ENCODE results near the gene LGI1.

Gene LGI1

GRCh38 chr10:93757801-93758507 is at the start of gene LGI1:
TSS of gene LGI1 (plus strand) at chr10:93757936. CDS start at chr10:93758145, 209 bp downstream.
- H3K27me3 Mint-ChIP-seq = peaks cover 36% of the 10 kb centered on the region
- no peak within 1 kb of the TSS for H3K27ac Mint-ChIP-seq
- no peak within 1 kb of the TSS for H3K4me3 Mint-ChIP-seq
- H3K36me3 Mint-ChIP-seq = no peaks in the 10 kb centered on the region
- peaks cover 7% of the 10 kb centered on the region for H3K4me1 Mint-ChIP-seq (ENCODE audit: low read depth)
- H3K9me3 Mint-ChIP-seq (ENCODE audit: low read depth) = no peaks in the 10 kb centered on the region

DNA sequence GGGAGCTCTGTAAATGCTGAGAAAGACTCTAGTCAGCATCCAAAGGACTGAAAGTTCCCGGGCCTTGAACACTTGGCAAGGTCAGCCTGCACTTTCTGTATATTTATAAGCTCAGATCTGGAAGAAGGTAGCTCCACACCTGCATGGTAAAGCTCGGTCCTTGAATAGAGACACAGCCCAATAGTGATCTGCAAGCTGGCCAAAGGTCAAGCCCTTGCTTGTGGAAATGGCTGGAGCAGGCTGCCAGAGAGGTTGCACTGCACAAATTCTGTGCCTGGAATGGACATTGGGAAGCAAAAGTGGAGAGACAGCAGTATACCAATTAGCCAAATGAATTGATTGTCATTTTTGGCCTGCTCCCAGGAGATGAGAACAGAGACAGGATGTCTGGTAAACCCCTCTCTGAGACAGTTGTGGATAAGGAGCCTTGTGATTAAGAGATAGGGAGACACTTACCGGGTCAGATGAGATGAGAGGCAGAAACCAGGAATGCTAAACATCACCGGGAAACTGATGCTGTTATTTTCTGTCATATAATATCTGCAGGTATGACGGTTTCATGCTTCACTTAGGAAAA is 47.3 kb upstream of the LGI1 start:
- H3K27me3 Mint-ChIP-seq = no peaks in the 10 kb centered on the region
- peaks cover 13% of the 10 kb centered on the region for H3K4me1 Mint-ChIP-seq (ENCODE audit: low read depth)
- peaks cover 2% of the 10 kb centered on the region for H3K36me3 Mint-ChIP-seq
- H3K4me3 Mint-ChIP-seq = no peak overlapping the region
- no peaks in the 10 kb centered on the region for H3K9me3 Mint-ChIP-seq (ENCODE audit: low read depth)
- H3K27ac Mint-ChIP-seq = no peak overlapping the region

GRCh38 chr10:93711891-93712290 is 45.8 kb upstream of the LGI1 start:
- peaks cover 2% of the 10 kb centered on the region for H3K36me3 Mint-ChIP-seq
- no peak overlapping the region for H3K27ac Mint-ChIP-seq

DNA sequence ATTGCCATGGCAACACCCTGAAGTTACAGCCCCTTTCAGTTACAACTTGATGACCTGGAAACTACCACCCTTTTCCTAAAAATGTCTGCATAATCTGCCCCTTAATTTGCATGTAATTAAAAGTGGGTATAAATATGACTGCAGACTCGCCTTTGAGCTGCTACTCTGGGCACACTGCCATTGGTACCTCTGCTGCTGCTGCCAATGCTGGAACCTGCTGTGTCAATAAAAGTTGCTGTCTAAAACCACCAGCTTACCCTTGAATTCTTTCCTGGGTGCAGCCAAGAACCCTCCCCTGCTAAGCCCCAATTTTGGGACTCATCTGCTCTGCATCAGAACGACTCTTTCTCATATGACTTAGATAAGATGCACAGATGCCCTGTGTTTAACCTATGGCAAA is 45.1 kb upstream of the LGI1 start:
- Mint-ChIP-seq H3K27ac (no peak overlapping the region), H3K4me3 (no peak overlapping the region), H3K36me3 (peaks cover 2% of the 10 kb centered on the region), H3K27me3 (no peaks in the 10 kb centered on the region), H3K9me3 (ENCODE audit: low read depth) (no peaks in the 10 kb centered on the region), H3K4me1 (ENCODE audit: low read depth) (peaks cover 6% of the 10 kb centered on the region)

More at GRCh38 chr10:93711891-93712290, 45.8 kb upstream of the LGI1 start:
- H3K4me1 Mint-ChIP-seq (ENCODE audit: low read depth) = peaks cover 12% of the 10 kb centered on the region
- H3K9me3 Mint-ChIP-seq (ENCODE audit: low read depth) = no peaks in the 10 kb centered on the region
- no peaks in the 10 kb centered on the region for H3K27me3 Mint-ChIP-seq
- no peak overlapping the region for H3K4me3 Mint-ChIP-seq

DNA sequence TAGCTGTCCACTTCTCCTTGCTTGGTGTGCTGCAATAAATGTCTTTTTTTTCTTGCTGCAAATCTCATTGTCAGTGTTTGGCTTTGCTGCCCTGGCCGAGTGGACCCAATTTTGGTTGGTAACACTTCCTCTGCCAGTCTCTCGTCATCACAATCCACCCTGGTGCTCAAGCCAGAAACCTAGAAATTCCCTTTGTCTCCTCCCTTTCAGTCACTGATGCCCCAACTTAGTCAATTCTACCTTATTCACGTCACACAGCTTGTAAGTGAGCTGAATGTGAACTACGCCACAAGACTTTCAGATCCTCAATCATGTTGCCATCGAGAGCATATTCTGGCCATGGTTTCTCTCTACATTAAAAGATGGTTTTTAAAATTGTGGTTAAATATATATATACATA is 42.4 kb upstream of the LGI1 start:
- Mint-ChIP-seq H3K4me1 (ENCODE audit: low read depth) (no peaks in the 10 kb centered on the region), H3K27ac (no peak overlapping the region), H3K4me3 (no peak overlapping the region), H3K36me3 (no peaks in the 10 kb centered on the region), H3K27me3 (peaks cover 8% of the 10 kb centered on the region), H3K9me3 (ENCODE audit: low read depth) (no peaks in the 10 kb centered on the region)

- Mint-ChIP-seq H3K36me3 (no peaks in the 10 kb centered on the region), H3K27me3 (peaks cover 15% of the 10 kb centered on the region), H3K27ac (no peak overlapping the region), H3K4me3 (no peak overlapping the region), H3K4me1 (ENCODE audit: low read depth) (no peaks in the 10 kb centered on the region), H3K9me3 (ENCODE audit: low read depth) (no peaks in the 10 kb centered on the region)
Measured at GRCh38 chr10:93716766-93717165, 41.0 kb upstream of the LGI1 start.

DNA sequence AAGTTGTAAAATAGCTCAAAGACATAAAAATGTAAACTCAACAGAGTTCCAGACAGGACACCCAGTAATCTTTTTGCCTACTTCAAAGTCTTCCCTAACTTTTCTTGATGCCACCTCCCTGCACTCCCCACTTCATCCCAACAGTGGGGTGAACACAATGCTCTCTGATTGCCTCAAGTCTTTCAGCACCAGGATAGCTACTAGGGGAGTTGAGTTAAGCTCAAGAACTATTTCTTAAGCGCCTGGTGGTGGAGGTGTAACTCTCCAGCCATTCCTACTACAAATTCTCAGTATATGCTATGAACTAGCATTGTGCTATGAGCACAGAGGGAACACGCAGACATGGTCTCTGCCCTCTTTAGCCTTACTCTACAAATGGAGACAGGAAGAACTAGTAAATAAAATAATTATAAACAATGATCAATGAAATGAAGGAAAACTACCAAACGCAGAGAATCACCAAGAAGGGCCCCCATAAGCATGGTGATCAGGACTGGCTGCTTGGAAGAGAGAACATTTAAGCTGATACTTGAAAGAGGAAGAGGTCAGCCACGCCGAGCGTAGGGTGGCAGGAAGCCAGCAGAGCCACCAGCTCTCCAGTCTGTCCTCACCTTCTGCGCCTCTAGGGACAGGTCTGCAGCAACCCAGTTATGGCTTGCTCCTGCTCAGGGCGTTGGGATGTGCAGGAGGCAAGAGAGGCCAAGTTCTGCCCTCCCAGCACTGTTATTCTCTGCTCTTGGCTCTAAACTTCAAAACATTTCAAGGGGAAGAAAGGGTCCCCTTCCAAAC is 38.6 kb upstream of the LGI1 start:
- peaks cover 16% of the 10 kb centered on the region for H3K27me3 Mint-ChIP-seq
- H3K9me3 Mint-ChIP-seq (ENCODE audit: low read depth) = no peaks in the 10 kb centered on the region
- H3K4me1 Mint-ChIP-seq (ENCODE audit: low read depth) = no peaks in the 10 kb centered on the region
- no peaks in the 10 kb centered on the region for H3K36me3 Mint-ChIP-seq
- no peak overlapping the region for H3K4me3 Mint-ChIP-seq
- H3K27ac Mint-ChIP-seq = no peak overlapping the region

GRCh38 chr10:93719901-93720300 is 37.8 kb upstream of the LGI1 start:
- Mint-ChIP-seq H3K27me3 (peaks cover 17% of the 10 kb centered on the region), H3K4me3 (no peak overlapping the region), H3K27ac (no peak overlapping the region), H3K9me3 (ENCODE audit: low read depth) (no peaks in the 10 kb centered on the region), H3K4me1 (ENCODE audit: low read depth) (no peaks in the 10 kb centered on the region), H3K36me3 (no peaks in the 10 kb centered on the region)

DNA sequence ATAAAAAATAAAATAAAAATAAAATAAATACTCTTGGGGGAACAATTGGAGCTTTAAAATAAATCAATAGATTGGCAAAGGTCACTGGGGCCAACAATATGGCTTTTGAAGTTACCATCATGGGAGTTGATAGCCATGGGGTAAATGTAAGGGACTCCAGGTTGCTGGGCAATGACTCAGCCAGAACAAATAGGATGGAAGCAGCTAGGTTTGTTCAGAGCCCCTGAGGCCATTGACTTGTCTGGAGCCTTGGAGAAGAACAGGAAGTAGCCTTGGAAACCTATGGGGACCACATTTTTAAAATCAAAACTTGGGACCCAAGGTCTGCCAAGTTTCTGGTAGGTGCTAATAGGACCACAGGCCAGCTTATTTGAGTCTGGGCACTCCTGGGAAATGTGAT is 35.2 kb upstream of the LGI1 start:
- Mint-ChIP-seq H3K9me3 (ENCODE audit: low read depth) (no peaks in the 10 kb centered on the region), H3K4me3 (no peak overlapping the region), H3K4me1 (ENCODE audit: low read depth) (no peaks in the 10 kb centered on the region), H3K27me3 (peaks cover 26% of the 10 kb centered on the region), H3K27ac (no peak overlapping the region), H3K36me3 (no peaks in the 10 kb centered on the region)

GRCh38 chr10:93723153-93723552 is 34.6 kb upstream of the LGI1 start:
- Mint-ChIP-seq H3K36me3 (no peaks in the 10 kb centered on the region), H3K4me1 (ENCODE audit: low read depth) (no peaks in the 10 kb centered on the region), H3K9me3 (ENCODE audit: low read depth) (no peaks in the 10 kb centered on the region), H3K27me3 (peaks cover 23% of the 10 kb centered on the region), H3K4me3 (no peak overlapping the region), H3K27ac (no peak overlapping the region)

DNA sequence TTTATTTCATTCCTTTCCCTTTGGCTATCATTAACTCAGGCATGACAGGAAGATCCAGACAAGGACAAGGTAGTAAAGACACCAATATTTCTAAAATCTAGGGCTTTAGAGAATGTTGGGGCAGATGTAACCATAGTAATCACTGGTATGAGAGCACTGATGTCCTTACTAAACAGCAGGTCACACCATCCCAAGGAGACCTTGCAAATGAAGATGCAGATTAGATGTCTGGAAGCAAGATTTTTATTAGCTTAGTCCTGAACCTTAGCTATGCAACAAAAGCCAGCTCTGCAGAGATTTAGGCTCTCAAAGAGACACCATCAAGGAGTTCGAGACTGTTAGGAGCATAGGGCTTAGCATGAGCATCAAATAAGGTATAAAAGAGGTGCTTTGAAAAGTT is 31.7 kb upstream of the LGI1 start:
- Mint-ChIP-seq H3K9me3 (ENCODE audit: low read depth) (no peaks in the 10 kb centered on the region), H3K27ac (no peak overlapping the region), H3K4me3 (no peak overlapping the region), H3K27me3 (peaks cover 18% of the 10 kb centered on the region), H3K36me3 (no peaks in the 10 kb centered on the region), H3K4me1 (ENCODE audit: low read depth) (no peaks in the 10 kb centered on the region)

GRCh38 chr10:93741367-93741766 is 16.4 kb upstream of the LGI1 start:
- Mint-ChIP-seq H3K36me3 (no peaks in the 10 kb centered on the region), H3K27ac (no peak overlapping the region), H3K4me3 (no peak overlapping the region), H3K4me1 (ENCODE audit: low read depth) (no peaks in the 10 kb centered on the region), H3K27me3 (peaks cover 10% of the 10 kb centered on the region), H3K9me3 (ENCODE audit: low read depth) (no peaks in the 10 kb centered on the region)

DNA sequence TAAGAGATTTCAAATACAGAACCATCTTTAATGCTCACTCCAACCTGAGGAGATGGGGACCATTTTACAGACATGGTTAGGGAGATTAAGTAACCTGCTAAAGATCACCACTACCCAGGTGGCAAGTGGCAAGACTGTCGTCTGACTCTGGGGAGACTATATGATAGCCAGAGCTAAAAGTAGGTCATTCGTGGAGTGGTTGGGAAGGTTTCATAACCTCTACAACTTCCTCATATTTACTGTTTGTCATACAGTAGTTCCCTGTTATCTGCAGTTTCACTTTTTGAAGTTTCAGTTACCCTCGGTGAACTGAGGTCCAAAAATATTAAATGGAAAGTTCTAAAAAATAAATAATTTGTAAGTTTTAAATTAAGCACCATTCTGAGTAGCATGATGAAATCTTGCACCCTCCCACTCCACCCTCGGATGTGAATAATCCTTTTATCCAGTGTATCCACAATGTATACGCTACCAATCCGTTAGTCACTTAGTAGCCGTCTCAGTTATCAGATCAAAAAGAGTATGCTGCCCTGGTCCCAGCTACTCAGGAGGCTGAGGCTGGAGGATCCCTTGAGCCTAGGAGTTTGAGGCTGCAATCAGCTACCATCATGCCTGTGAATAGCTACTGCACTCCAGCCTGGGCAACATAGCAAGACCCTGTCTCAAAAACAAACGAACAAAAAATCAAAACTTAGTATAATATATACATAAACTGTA is 14.9 kb upstream of the LGI1 start:
- Mint-ChIP-seq H3K27me3 (peaks cover 8% of the 10 kb centered on the region), H3K27ac (no peak overlapping the region), H3K4me3 (no peak overlapping the region), H3K36me3 (no peaks in the 10 kb centered on the region), H3K9me3 (ENCODE audit: low read depth) (no peaks in the 10 kb centered on the region), H3K4me1 (ENCODE audit: low read depth) (no peaks in the 10 kb centered on the region)

DNA sequence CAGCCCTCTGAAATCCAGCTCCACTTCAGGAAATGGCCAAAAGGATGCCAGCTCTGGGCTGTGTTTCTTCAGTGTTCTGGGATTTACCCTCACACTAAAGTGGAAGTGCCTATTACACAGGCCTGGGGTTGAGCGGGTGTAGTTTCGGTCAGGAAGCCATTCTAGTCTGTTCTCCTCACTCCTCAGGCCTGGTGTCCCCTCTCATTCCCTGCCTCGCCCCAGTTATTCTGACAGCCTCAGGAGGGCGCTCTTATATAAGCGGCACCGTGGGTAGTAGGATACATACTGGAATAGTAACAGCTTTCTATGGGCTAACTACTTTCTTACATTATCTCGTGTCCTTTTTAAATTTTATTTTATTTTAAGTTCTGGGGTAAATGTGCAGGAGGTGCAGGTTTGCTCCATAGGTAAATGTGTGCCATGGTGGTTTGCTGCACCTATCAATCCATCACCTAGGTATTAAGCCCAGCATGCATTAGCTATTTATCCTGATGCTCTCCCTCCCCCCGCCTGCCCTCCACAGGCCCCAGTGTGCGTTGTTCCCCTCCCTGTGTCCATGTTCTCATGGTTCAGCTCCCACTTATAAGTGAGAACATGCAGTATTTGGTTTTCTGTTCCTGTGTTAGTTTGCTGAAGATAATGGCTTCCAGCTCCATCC is 12.2 kb upstream of the LGI1 start:
- peaks cover 4% of the 10 kb centered on the region for H3K27me3 Mint-ChIP-seq
- H3K27ac Mint-ChIP-seq = no peak overlapping the region

More for the DNA sequence above, 12.2 kb upstream of the LGI1 start:
- Mint-ChIP-seq H3K36me3 (no peaks in the 10 kb centered on the region), H3K4me3 (no peak overlapping the region), H3K9me3 (ENCODE audit: low read depth) (no peaks in the 10 kb centered on the region), H3K4me1 (ENCODE audit: low read depth) (no peaks in the 10 kb centered on the region)

Measured in activated naive CD8-positive, alpha-beta T cell (primary cell).